RWPE1 (cell line): Measurements from ENCODE around the gene MDH2.
"Not testable (repeated sequence)": the region's sequence is repeated elsewhere in the genome, so short reads cannot be mapped to it uniquely, and the experiment has no call there.

Source experiments
- CTCF ChIA-PET: fragments of 350-600 bp; sonication (Branson Sonifier 250); formaldehyde crosslinking; extraction: SDS; loops from one replicate; lab custom pipeline; 2021; lab: Yijun Ruan, JAX
- POLR2A ChIA-PET: fragments of 400-600 bp; formaldehyde crosslinking; extraction: SDS; loops from one replicate; lab custom pipeline; 2020; ENCODE audit warnings: antibody characterized with exemption; ENCODE audit not compliant: low non-redundant PET; lab: Yijun Ruan, JAX
- DNase-seq: peaks from one replicate; pipeline ENCODE4 v3.0.0; 2012; ENCODE audit warnings: low spot score
- H3K27ac ChIP-seq: fragments of 450-650 bp; 2 replicates; pipeline ENCODE4 v1.5.1; 2017
- TF ChIP-seq, protein P1 (sequence below): fragments of 450-650 bp; conservative IDR thresholded peaks from 2 replicates; pipeline ENCODE4 v1.5.1; 2017; ENCODE audit warnings: low read depth, mild to moderate bottlenecking

MDH2 gene

DNA sequence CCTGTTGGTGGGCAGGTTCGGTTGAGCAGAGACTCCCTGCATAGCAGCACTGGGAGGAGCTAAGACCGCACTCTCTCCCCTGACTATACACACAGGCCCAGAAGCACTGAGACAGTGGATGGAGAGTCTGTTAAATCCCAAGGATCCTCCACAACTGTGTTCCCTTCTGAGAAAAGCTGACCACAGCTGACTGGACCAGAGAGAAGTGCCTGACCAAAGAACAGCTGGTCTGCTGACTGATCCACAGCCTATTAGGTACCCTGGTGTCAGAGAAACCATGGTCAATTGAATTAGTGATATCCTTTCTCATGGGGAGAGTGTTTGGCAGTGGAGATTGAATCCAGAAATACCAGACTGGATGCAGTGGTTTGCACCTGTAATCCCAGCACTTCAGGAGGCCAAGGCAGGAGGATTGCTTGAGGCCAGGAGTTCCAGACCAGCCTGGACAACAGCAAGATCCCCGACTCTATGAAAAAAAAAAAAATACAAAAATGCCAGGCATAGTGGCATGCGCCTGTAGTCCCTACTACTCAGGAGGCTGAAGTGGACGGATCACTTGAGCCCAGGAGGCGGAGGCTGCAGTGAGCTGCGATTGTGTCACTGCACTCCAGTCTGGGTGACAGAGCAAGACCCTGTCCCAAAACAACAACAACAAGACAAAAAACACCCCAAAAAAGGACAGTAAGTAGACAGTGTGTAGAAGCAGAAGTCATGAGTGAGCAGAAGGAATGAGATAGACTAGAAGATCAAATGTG, 25.7 kb upstream of the MDH2 start:
- CTCF ChIA-PET, result interaction anchor here (0.6 kb wide), 1 partner anchor 31 kb away, joined by 3 read pairs; no protein-coding TSS in a partner anchor
- POLR2A ChIA-PET, result no interaction called here
- DNase-seq, result no peak
- TF ChIP-seq, protein P1, sequence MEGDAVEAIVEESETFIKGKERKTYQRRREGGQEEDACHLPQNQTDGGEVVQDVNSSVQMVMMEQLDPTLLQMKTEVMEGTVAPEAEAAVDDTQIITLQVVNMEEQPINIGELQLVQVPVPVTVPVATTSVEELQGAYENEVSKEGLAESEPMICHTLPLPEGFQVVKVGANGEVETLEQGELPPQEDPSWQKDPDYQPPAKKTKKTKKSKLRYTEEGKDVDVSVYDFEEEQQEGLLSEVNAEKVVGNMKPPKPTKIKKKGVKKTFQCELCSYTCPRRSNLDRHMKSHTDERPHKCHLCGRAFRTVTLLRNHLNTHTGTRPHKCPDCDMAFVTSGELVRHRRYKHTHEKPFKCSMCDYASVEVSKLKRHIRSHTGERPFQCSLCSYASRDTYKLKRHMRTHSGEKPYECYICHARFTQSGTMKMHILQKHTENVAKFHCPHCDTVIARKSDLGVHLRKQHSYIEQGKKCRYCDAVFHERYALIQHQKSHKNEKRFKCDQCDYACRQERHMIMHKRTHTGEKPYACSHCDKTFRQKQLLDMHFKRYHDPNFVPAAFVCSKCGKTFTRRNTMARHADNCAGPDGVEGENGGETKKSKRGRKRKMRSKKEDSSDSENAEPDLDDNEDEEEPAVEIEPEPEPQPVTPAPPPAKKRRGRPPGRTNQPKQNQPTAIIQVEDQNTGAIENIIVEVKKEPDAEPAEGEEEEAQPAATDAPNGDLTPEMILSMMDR, result no peak
- H3K27ac ChIP-seq, result no peak overlapping the region

DNA sequence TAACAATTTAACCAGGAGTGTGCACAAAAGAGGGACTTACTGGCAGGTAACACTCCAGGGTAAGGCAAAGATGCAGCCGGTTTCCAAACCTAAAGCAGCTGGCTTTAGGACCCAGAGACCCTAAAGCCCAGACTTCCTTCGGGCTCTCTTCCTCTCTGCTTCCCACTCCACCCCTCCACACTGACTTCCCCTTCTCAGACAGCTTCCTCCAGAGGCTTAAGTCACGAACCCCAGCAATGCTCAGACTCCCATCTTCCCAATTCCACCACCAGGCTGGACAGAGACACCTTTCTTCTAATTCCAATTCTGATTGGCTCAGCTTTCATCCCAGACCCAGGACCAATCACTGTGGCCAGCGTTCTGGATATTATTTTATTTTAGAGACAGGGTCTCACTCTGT, 24.9 kb upstream of the MDH2 start:
- CTCF ChIA-PET, result no interaction called here
- POLR2A ChIA-PET, result no interaction called here
- DNase-seq, result no peak
- H3K27ac ChIP-seq, result no peak overlapping the region
- TF ChIP-seq, protein P1, result no peak

DNA sequence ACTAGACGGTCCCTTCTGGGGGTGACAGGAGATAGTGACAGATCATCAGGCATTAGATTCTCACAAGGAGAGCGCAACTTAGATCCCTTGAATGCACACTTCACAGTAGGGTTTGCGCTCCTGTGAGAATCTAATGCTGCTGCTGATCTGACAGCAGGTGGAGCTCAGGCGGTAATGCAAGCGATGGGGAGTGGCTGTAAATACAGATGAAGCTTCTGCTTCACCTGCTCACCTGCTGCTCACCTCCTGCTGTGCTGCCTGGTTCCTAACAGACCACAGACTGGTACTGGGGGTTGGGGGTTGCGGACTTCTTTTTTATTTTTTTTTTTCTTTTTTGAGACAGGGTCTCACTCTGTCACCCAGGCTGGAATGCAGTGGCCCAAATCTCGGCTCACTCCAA, 18.2 kb upstream of the MDH2 start:
- H3K27ac ChIP-seq, POLR2A ChIA-PET, CTCF ChIA-PET, DNase-seq: not testable (repeated sequence)

GRCh38 chr7:76031964-76032363, 15.9 kb upstream of the MDH2 start:
- TF ChIP-seq, protein P1, result no peak
- ChIA-PET CTCF (no interaction called here), POLR2A (no interaction called here)
- no peak overlapping the region for H3K27ac ChIP-seq
- no peak for DNase-seq

DNA sequence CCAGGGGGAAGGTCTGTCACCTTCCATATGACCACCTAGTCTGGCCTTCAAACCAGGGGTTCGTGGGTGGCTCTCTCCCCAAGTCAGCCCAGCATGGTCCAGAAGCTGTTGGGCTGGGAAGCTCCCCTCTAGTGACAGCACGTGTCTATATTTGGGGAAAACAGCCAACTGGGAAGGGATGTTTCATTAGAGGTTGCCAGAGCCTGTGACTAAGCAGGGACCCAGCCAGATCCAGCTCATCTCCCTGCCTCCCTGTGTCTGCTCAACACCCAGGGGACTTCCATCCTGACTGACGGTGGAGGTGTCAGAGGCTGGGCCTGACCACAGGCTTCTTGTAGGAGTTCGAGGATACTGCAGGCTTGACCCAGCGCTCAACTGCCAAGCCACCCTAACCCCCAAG, 10.6 kb upstream of the MDH2 start:
- H3K27ac ChIP-seq, result peak overlapping the region; percentile 17
- no peak for DNase-seq
- CTCF ChIA-PET, result no interaction called here
- TF ChIP-seq, protein P1, result no peak
- POLR2A ChIA-PET, result no interaction called here

- peak overlapping the region; percentile 2; the same call in 1 of the 2 replicates for H3K27ac ChIP-seq
- DNase-seq, result no peak
- CTCF ChIA-PET, result no interaction called here
- POLR2A ChIA-PET, result no interaction called here
- TF ChIP-seq, protein P1, result no peak
Measured at GRCh38 chr7:76040126-76040525, 7.8 kb upstream of the MDH2 start.

- POLR2A ChIA-PET, result no interaction called here
- peak overlapping the region; percentile 7; the same call in 1 of the 2 replicates for H3K27ac ChIP-seq
- TF ChIP-seq, protein P1, result no peak
- CTCF ChIA-PET, result interaction anchor here (0.7 kb wide), 1 partner anchor 24 kb away, joined by 3 read pairs; no protein-coding TSS in a partner anchor
- DNase-seq, result no peak
Measured at GRCh38 chr7:76044375-76044865, 3.5 kb upstream of the MDH2 start.
